PFSK-1 (cell line): ENCODE measurements around the gene FCRLA.

ENCODE experiments used
- FOXP2 ChIP-seq: optimal IDR thresholded peaks from 2 replicates; pipeline ENCODE3; 2011; ENCODE audit warnings: borderline replicate concordance, control low read depth, inconsistent platforms; ENCODE audit not compliant: insufficient read depth; ENCODE audit errors: extremely low read length, extremely low read depth
- POLR2AphosphoS5 ChIP-seq: IDR thresholded peaks from 2 replicates; pipeline ENCODE4 v1.6.1; 2012; ENCODE audit warnings: low read depth, mild to moderate bottlenecking, control low read depth, low read length, moderate library complexity
- REST ChIP-seq, 2 experiments: IDR thresholded peaks; 2 replicates each; pipeline versions ENCODE4 v1.6.1 to v1.8.0; 2011 to 2012; ENCODE audit warnings: low read depth in 2 of 2, low read length in 2 of 2, control low read depth in 1 of 2, inconsistent platforms in 1 of 2, mild to moderate bottlenecking in 1 of 2, moderate library complexity in 1 of 2; ENCODE audit not compliant: insufficient read depth in 1 of 2
- SIN3A ChIP-seq: IDR thresholded peaks from 2 replicates; pipeline ENCODE4 v1.6.1; 2012; ENCODE audit warnings: mild to moderate bottlenecking, low read length, moderate library complexity, borderline replicate concordance; ENCODE audit not compliant: insufficient read depth
- TAF1 ChIP-seq: IDR thresholded peaks from 2 replicates; pipeline ENCODE4 v1.6.1; 2012; ENCODE audit warnings: low read length, control low read depth, borderline replicate concordance; ENCODE audit not compliant: insufficient read depth

FCRLA gene

DNA sequence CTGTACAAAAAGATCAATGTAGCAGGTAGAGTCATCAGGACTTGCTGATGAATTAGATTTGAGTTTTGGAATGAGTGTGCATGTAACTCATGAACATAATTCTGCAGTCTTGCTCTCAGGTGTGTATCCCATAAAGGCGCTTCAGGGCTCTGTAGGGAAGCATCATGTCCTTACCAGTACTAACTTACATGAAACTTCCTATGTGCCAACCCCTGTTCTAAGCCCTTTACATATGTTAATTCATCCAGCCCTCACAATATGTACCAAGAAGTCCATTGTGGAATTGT lies 12.2 kb downstream of the FCRLA start:
- no peak for TF ChIP-seq FOXP2
- no peak for TF ChIP-seq POLR2AphosphoS5
- no peak for TF ChIP-seq REST (IDR thresholded peaks at IDR 0.05; ENCODE audit: insufficient read depth in 1 of 2, low read depth in 2 of 2, low read length in 2 of 2)
- TF ChIP-seq SIN3A: no peak
- no peak for TF ChIP-seq TAF1

- no peak for TF ChIP-seq FOXP2
- TF ChIP-seq TAF1: no peak
- no peak for TF ChIP-seq SIN3A
- no peak for TF ChIP-seq REST (IDR thresholded peaks at IDR 0.05; ENCODE audit: insufficient read depth in 1 of 2, low read depth in 2 of 2, low read length in 2 of 2)
Measured at GRCh38 chr1:161720422-161720821, 13.4 kb downstream of the FCRLA start.

GRCh38 chr1:161720956-161721737 lies 14.1 kb downstream of the FCRLA start, which contains the start of gene FCRLB:
FCRLB (plus strand) TSS chr1:161721544; CDS start chr1:161722673, 1,129 bp downstream.
- TF ChIP-seq SIN3A (no peak), REST (IDR thresholded peaks at IDR 0.05; ENCODE audit: insufficient read depth in 1 of 2, low read depth in 2 of 2, low read length in 2 of 2) (no peak), POLR2AphosphoS5 (no peak), FOXP2 (no peak)

DNA sequence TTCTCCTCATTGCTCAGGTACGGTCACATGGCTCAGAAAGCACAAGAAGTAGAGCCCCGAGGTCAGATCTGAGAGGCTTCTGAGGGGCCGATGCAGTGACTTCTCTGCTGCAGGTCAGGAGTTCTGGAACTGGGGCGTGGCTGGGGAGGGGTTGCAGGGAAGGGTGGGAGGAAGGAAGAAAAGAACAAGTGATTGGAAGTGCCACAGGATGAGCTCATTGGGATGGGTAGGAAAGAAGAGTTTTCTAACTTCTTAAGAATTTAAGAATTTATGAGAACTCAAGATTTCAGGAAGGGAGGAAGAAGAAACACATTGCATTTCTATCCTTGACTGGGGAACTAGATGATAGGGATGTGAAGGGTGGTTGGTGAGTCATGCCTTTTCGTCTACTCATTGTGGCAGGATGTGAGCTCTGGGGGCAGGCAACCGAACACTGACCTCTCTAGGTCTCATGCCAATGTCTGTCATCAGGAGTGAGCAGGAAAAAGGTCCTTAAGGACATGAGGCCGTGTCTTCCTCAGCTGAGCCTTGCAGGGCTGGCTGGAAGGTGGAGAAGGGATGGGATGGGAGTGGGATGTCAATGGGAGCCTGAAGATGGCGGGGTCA lies 14.8 kb downstream of the FCRLA start:
- TF ChIP-seq POLR2AphosphoS5 (no peak), FOXP2 (no peak), TAF1 (no peak), REST (IDR thresholded peaks at IDR 0.05; ENCODE audit: insufficient read depth in 1 of 2, low read depth in 2 of 2, low read length in 2 of 2) (no peak), SIN3A (no peak)

DNA sequence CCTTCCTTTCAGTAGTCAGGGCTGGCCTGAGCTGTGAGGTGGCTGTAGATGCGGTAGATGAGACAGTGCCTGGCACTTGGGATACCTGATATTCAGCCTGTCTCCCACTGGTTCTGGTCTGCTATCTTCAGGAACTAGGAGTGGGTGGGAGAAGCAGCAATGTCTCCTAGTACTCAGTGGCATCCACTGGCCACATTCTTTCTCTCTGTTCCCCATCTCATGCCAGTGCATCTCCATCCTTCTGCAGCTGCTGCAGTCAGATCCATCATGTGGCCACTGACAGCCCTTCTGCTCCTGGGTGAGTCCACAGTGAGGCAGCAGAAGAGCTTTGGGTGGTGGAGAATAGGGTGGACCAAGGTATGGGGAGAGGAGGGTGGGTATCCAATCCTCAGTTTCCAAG lies 15.4 kb downstream of the FCRLA start:
- no peak for TF ChIP-seq SIN3A
- no peak for TF ChIP-seq POLR2AphosphoS5
